HEK293T (cell line): Measurements from ENCODE around the gene GRIA3.

Experiments
- CTCF ChIA-PET: fragments of 350-600 bp; formaldehyde crosslinking; extraction: SDS; loops from one replicate; lab custom pipeline; 2021; ENCODE audit warnings: antibody characterized with exemption, inconsistent platforms; lab: Yijun Ruan, JAX
- POLR2A ChIA-PET: fragments of 350-600 bp; formaldehyde crosslinking; extraction: SDS; loops from one replicate; lab custom pipeline; 2020; ENCODE audit warnings: antibody characterized with exemption, inconsistent platforms; lab: Yijun Ruan, JAX
- DNase-seq: peaks from one replicate; pipeline ENCODE4 v3.0.0; 2012; ENCODE audit warnings: mixed read lengths; ENCODE audit errors: extremely low spot score
- ARNT ChIP-seq: fragments of 450-650 bp; IDR thresholded peaks from 2 replicates; pipeline ENCODE4 v1.6.1; 2017; ENCODE audit warnings: mild to moderate bottlenecking
- BHLHE40 ChIP-seq: fragments of 450-650 bp; IDR thresholded peaks from 2 replicates; pipeline ENCODE4 v1.6.1; 2016; ENCODE audit warnings: mild to moderate bottlenecking, moderate library complexity, borderline replicate concordance
- CTBP1 ChIP-seq: fragments of 450-650 bp; IDR thresholded peaks from 2 replicates; pipeline ENCODE4 v1.6.1; 2016; ENCODE audit warnings: borderline replicate concordance
- ELF4 ChIP-seq: fragments of 450-650 bp; IDR thresholded peaks from 2 replicates; pipeline ENCODE4 v1.6.1; 2017; ENCODE audit warnings: antibody characterized with exemption
- FOXA1 ChIP-seq: fragments of 450-650 bp; IDR thresholded peaks from 2 replicates; pipeline ENCODE4 v1.6.1; 2016; ENCODE audit warnings: mild to moderate bottlenecking
- FOXK2 ChIP-seq: fragments of 450-650 bp; IDR thresholded peaks from 2 replicates; pipeline ENCODE4 v1.6.1; 2016; ENCODE audit warnings: mild to moderate bottlenecking
- FOXM1 ChIP-seq: fragments of 450-650 bp; IDR thresholded peaks from 2 replicates; pipeline ENCODE4 v1.6.1; 2017; ENCODE audit warnings: mild to moderate bottlenecking, borderline replicate concordance
- HDGF ChIP-seq: fragments of 450-650 bp; IDR thresholded peaks from 2 replicates; pipeline ENCODE4 v1.6.1; 2017; ENCODE audit warnings: antibody characterized with exemption, borderline replicate concordance
- L3MBTL2 ChIP-seq: fragments of 450-650 bp; conservative IDR thresholded peaks from 2 replicates; pipeline ENCODE4 v1.6.1; 2016; ENCODE audit warnings: mild to moderate bottlenecking
- LEF1 ChIP-seq: fragments of 450-650 bp; IDR thresholded peaks from 2 replicates; pipeline ENCODE4 v1.6.1; 2017; ENCODE audit warnings: mild to moderate bottlenecking, borderline replicate concordance
- NFRKB ChIP-seq: fragments of 450-650 bp; IDR thresholded peaks from 2 replicates; pipeline ENCODE4 v1.6.1; 2016; ENCODE audit warnings: mild to moderate bottlenecking, moderate library complexity
- PKNOX1 ChIP-seq: fragments of 450-650 bp; IDR thresholded peaks from 2 replicates; pipeline ENCODE4 v1.6.1; 2016
- SP1 ChIP-seq: fragments of 450-650 bp; IDR thresholded peaks from 2 replicates; pipeline ENCODE4 v1.6.1; 2017
- SUZ12 ChIP-seq: fragments of 450-650 bp; IDR thresholded peaks from 2 replicates; pipeline ENCODE4 v1.6.1; 2016; ENCODE audit warnings: mild to moderate bottlenecking
- TARDBP ChIP-seq: fragments of 450-650 bp; IDR thresholded peaks from 2 replicates; pipeline ENCODE4 v1.6.1; 2016
- ZNF384 ChIP-seq: fragments of 450-650 bp; IDR thresholded peaks from 2 replicates; pipeline ENCODE4 v1.6.1; 2016

GRIA3 gene

GRCh38 chrX:123330229-123330942 lies 146.3 kb downstream of the GRIA3 start:
- no peak for DNase-seq
- ChIA-PET CTCF (no interaction called here), POLR2A (no interaction called here)
- TF ChIP-seq ARNT: no peak
- TF ChIP-seq PKNOX1: no peak
- TF ChIP-seq CTBP1: no peak
- TF ChIP-seq LEF1: no peak

DNA sequence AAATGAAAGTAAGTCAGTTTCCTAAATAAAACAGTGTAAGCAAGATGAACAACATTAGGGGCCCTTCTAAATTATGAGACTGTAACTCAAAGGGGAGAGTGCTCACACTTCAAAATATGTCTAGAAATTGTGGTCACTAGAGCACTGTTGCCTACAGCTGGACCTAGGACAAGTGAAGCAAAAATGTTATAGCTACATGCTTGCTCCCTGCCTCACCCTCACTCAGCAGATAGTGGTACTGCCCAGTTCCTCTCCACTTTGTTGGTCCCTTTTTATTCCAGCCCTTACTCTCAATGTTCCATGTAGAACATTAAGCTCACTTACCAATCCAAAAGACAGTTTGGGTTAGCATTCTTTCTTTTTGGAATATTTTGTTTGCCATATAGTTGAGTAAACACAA lies 147.3 kb downstream of the GRIA3 start:
- CTCF ChIA-PET: no interaction called here
- no peak for DNase-seq
- POLR2A ChIA-PET: no interaction called here
- TF ChIP-seq LEF1: no peak
- TF ChIP-seq CTBP1: no peak
- TF ChIP-seq ARNT: no peak
- no peak for TF ChIP-seq FOXK2
- no peak for TF ChIP-seq L3MBTL2
- TF ChIP-seq ELF4: no peak
- no peak for TF ChIP-seq SUZ12
- TF ChIP-seq FOXA1: no peak
- TF ChIP-seq HDGF: no peak
- no peak for TF ChIP-seq TARDBP
- TF ChIP-seq FOXM1: no peak
- TF ChIP-seq PKNOX1: no peak
- no peak for TF ChIP-seq NFRKB
- TF ChIP-seq ZNF384: no peak
- TF ChIP-seq BHLHE40: no peak
- no peak for TF ChIP-seq SP1

DNA sequence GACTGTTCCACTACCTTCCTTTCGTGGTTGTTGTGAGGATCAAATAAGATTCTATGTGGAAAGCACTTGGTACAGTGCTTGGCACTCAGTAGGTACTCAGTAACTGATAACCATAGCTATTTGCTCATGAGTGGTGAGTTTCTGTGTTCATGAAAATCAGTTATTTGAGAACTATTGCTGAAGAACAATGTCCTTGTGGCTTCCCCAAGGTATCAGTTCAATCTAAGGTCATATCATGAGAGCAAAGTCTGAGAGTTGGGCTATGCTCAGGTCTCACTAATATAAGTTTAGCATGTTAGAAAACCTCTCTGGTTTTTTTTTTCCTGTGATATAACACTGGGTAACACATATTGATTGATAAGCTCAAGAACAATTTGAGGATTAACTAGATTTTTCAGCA lies 147.8 kb downstream of the GRIA3 start:
- no peak for DNase-seq
- ChIA-PET POLR2A (no interaction called here), CTCF (no interaction called here)
- TF ChIP-seq CTBP1 (no peak), FOXM1 (no peak), ARNT (no peak), FOXA1 (no peak), NFRKB (no peak), SP1 (no peak), HDGF (no peak), PKNOX1 (no peak), L3MBTL2 (no peak), BHLHE40 (no peak)

DNA sequence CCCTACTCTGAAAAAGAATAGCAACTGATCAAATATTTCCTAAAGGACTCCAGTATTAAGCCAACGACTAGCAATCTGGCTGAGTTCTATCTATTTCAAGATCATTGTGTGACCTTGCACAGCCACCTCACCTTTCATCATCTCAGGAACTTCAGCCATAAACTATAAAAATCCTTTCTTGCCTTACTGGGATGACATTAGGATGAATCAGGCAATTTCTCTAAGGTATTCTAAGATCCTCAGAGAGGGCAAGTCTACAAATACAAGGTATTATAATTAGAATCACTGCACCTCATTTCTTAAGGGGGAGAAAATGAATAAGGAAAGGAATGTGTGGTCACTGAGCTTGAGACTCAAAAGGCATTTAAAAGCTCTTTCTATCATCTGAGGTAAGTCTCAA lies 152.6 kb downstream of the GRIA3 start:
- no peak for TF ChIP-seq HDGF
- no peak for TF ChIP-seq LEF1
- no peak for TF ChIP-seq PKNOX1
- TF ChIP-seq ELF4: no peak
- TF ChIP-seq BHLHE40: no peak
- TF ChIP-seq FOXA1: no peak
- TF ChIP-seq FOXK2: no peak
- no peak for TF ChIP-seq SP1
- no peak for TF ChIP-seq FOXM1
- TF ChIP-seq CTBP1: no peak
- no peak for TF ChIP-seq ARNT
- no peak for TF ChIP-seq SUZ12
- TF ChIP-seq ZNF384: no peak
- TF ChIP-seq NFRKB: no peak
- TF ChIP-seq L3MBTL2: no peak
- no peak for TF ChIP-seq TARDBP
- no peak for DNase-seq
- CTCF ChIA-PET: no interaction called here
- POLR2A ChIA-PET: no interaction called here

- ChIA-PET CTCF (no interaction called here), POLR2A (no interaction called here)
- no peak for DNase-seq
- TF ChIP-seq FOXK2 (no peak), SP1 (no peak), NFRKB (no peak), ZNF384 (no peak), FOXA1 (no peak), ELF4 (no peak), L3MBTL2 (no peak), LEF1 (no peak), CTBP1 (no peak), ARNT (no peak), FOXM1 (no peak), PKNOX1 (no peak), BHLHE40 (no peak), TARDBP (no peak), HDGF (no peak), SUZ12 (no peak)
Measured at GRCh38 chrX:123337886-123338639, 154.0 kb downstream of the GRIA3 start.
